ENCODE data around the gene ROS1. TPM values are rescaled to one million over a fixed set of nuclear protein-coding genes. Genes with fewer than 3 reads are reported as not detected.

The ROS1 gene
- total RNA-seq, 2 experiments from 2014 or later = not detected

DNA sequence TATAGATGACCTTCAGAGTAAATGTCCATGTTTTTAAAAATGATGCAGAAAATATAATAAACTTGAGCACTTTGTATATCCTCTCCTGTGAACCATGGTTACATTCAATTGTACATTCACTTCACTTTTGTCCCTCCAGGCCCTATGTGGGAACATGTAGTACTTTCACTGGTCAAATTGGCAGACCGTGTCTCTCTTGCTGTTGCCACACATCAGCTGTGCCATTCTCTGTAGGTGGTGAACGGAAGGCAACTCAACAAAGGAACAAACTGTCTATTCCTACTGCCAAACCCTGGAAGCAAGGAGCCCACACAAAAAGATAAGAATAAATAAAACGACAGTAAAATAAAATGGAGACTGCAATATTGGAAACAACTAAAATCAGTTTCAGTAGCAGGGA lies 2.0 kb downstream of the ROS1 start:
- ChIA-PET POLR2A (no interaction called here), CTCF (no interaction called here)
- H3K36me3 Mint-ChIP-seq (ENCODE audit: low read depth) = no peaks in the 10 kb centered on the region

DNA sequence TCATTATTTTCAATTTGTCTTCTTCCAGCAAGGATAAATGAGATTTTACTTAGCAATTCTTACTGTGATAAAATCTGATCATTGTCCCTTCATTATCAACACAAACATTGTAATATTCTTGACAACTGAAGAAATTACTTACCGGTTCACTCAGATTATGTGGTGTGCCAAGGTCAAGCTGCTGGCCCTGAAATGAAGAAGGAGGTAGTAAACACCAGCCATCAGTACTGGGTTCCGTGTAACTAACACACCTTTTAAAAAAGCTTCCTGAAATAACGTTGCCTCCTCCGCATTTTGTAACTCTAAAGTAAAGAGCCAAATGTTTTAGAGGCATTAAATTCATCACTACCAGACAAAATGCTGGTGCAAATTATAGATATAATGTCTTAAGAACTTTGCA lies 7.4 kb downstream of the ROS1 start:
- CTCF ChIA-PET = no interaction called here

More for the DNA sequence above, 2.0 kb downstream of the ROS1 start:
- H3K27ac ChIP-seq (ENCODE audit: low read depth in 1 of 2, low read length in 2 of 2) = no peak overlapping the region
- Mint-ChIP-seq H3K9me3 (no peaks in the 10 kb centered on the region), H3K27me3 (peaks cover 18% of the 10 kb centered on the region), H3K4me1 (ENCODE audit: low read depth) (no peaks in the 10 kb centered on the region), H3K4me3 (no peak overlapping the region), H3K27ac (no peak overlapping the region)
- ATAC-seq (ENCODE audit: poor library complexity) (no peak), DNase-seq (no peak)
- H3K4me1 ChIP-seq (ENCODE audit: insufficient read depth, low read length) = no peaks in the 10 kb centered on the region
- H3K27me3 ChIP-seq (ENCODE audit: control insufficient read depth in 1 of 2, insufficient read depth in 2 of 2, low read length in 2 of 2) = no peaks in the 10 kb centered on the region
- no peaks in the 10 kb centered on the region for H3K9me3 ChIP-seq (ENCODE audit: control insufficient read depth in 1 of 2, insufficient read depth in 1 of 2, low read length in 2 of 2)
- no peak overlapping the region for H3K4me3 ChIP-seq (ENCODE audit: low read length)
- intact Hi-C loops (cut with DNase I, micrococcal nuclease) = no loop called here
- TF ChIP-seq, protein P1, sequence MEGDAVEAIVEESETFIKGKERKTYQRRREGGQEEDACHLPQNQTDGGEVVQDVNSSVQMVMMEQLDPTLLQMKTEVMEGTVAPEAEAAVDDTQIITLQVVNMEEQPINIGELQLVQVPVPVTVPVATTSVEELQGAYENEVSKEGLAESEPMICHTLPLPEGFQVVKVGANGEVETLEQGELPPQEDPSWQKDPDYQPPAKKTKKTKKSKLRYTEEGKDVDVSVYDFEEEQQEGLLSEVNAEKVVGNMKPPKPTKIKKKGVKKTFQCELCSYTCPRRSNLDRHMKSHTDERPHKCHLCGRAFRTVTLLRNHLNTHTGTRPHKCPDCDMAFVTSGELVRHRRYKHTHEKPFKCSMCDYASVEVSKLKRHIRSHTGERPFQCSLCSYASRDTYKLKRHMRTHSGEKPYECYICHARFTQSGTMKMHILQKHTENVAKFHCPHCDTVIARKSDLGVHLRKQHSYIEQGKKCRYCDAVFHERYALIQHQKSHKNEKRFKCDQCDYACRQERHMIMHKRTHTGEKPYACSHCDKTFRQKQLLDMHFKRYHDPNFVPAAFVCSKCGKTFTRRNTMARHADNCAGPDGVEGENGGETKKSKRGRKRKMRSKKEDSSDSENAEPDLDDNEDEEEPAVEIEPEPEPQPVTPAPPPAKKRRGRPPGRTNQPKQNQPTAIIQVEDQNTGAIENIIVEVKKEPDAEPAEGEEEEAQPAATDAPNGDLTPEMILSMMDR (IDR thresholded peaks at IDR 0.05) = no peak
- H3K36me3 ChIP-seq (ENCODE audit: insufficient read depth, low read length) = no peaks in the 10 kb centered on the region

DNA sequence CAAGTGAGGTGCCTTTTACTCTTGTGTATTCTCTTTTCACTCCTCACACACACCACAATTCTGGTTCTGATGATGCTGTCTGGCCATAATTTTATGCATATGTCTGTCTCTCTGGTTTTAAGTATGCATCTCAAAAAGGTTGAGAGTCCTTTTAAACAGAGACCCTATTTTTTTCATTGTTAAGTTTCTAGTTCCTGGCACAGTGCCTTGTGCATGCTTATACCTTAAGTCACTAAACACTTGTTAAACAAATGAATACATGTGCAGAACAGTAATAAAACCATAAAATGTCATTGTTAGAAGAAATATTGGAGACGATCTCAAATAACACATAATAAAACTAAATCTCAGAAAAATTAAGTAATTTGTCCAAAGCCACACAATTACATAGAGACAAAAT lies 7.9 kb downstream of the ROS1 start:
- Histone ChIP-seq H3K4me1 (ENCODE audit: insufficient read depth, low read length) (no peaks in the 10 kb centered on the region), H3K27ac (ENCODE audit: low read depth in 1 of 2, low read length in 2 of 2) (no peak overlapping the region), H3K4me3 (ENCODE audit: low read length) (no peak overlapping the region), H3K27me3 (ENCODE audit: control insufficient read depth in 1 of 2, insufficient read depth in 2 of 2, low read length in 2 of 2) (no peaks in the 10 kb centered on the region), H3K9me3 (ENCODE audit: control insufficient read depth in 1 of 2, insufficient read depth in 1 of 2, low read length in 2 of 2) (no peaks in the 10 kb centered on the region), H3K36me3 (ENCODE audit: insufficient read depth, low read length) (no peaks in the 10 kb centered on the region)
- CTCF ChIA-PET = no interaction called here
- Mint-ChIP-seq H3K36me3 (ENCODE audit: low read depth) (no peaks in the 10 kb centered on the region), H3K4me1 (ENCODE audit: low read depth) (no peaks in the 10 kb centered on the region), H3K27me3 (peaks cover 8% of the 10 kb centered on the region), H3K9me3 (no peaks in the 10 kb centered on the region), H3K27ac (no peak overlapping the region), H3K4me3 (no peak overlapping the region)
- POLR2A ChIA-PET = no interaction called here
- TF ChIP-seq, protein P1 (IDR thresholded peaks at IDR 0.05) = no peak
- no peak for ATAC-seq (ENCODE audit: poor library complexity)
- intact Hi-C loops (cut with DNase I, micrococcal nuclease) = no loop called here
- no peak for DNase-seq

More for the DNA sequence above, 7.4 kb downstream of the ROS1 start:
- Mint-ChIP-seq H3K4me3 (no peak overlapping the region), H3K27me3 (peaks cover 11% of the 10 kb centered on the region), H3K36me3 (ENCODE audit: low read depth) (no peaks in the 10 kb centered on the region), H3K27ac (no peak overlapping the region), H3K9me3 (no peaks in the 10 kb centered on the region), H3K4me1 (ENCODE audit: low read depth) (no peaks in the 10 kb centered on the region)
- Histone ChIP-seq H3K9me3 (ENCODE audit: control insufficient read depth in 1 of 2, insufficient read depth in 1 of 2, low read length in 2 of 2) (no peaks in the 10 kb centered on the region), H3K27me3 (ENCODE audit: control insufficient read depth in 1 of 2, insufficient read depth in 2 of 2, low read length in 2 of 2) (no peaks in the 10 kb centered on the region), H3K27ac (ENCODE audit: low read depth in 1 of 2, low read length in 2 of 2) (no peak overlapping the region), H3K4me3 (ENCODE audit: low read length) (no peak overlapping the region), H3K4me1 (ENCODE audit: insufficient read depth, low read length) (no peaks in the 10 kb centered on the region), H3K36me3 (ENCODE audit: insufficient read depth, low read length) (no peaks in the 10 kb centered on the region)
- ATAC-seq (ENCODE audit: poor library complexity) (no peak), DNase-seq (no peak)
- POLR2A ChIA-PET = no interaction called here
- intact Hi-C loops (cut with DNase I, micrococcal nuclease) = no loop called here
- TF ChIP-seq, protein P1 (IDR thresholded peaks at IDR 0.05) = no peak
